Measurements from ENCODE around the gene FOXL1.

DNA sequence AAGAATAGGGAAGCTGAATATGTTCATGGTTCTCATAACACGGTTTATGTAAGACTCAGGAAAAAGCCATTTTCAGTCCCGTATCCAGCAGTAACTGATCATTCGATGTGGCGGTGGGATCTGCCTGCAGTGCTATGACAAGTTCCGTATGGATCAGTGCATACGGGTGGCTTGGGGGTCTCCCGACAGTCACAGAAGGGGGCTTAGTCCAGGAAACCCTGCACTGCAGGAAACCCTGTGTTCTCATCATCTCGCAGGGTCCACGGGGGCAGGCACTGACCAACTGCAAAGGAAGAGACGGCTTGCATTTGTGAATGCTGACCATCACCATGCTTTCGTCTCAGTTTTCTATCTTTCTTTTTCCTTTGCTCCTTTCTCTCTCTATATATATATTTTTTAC, 31.1 kb upstream of the FOXL1 start:
- no peak for TF ChIP-seq EZH2phosphoT487 (IDR thresholded peaks at IDR 0.05; ENCODE audit: borderline replicate concordance, low read length)
- TF ChIP-seq, protein P1, sequence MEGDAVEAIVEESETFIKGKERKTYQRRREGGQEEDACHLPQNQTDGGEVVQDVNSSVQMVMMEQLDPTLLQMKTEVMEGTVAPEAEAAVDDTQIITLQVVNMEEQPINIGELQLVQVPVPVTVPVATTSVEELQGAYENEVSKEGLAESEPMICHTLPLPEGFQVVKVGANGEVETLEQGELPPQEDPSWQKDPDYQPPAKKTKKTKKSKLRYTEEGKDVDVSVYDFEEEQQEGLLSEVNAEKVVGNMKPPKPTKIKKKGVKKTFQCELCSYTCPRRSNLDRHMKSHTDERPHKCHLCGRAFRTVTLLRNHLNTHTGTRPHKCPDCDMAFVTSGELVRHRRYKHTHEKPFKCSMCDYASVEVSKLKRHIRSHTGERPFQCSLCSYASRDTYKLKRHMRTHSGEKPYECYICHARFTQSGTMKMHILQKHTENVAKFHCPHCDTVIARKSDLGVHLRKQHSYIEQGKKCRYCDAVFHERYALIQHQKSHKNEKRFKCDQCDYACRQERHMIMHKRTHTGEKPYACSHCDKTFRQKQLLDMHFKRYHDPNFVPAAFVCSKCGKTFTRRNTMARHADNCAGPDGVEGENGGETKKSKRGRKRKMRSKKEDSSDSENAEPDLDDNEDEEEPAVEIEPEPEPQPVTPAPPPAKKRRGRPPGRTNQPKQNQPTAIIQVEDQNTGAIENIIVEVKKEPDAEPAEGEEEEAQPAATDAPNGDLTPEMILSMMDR (IDR thresholded peaks at IDR 0.05; ENCODE audit: low read depth, low read length, poor library complexity, severe bottlenecking) = no peak
